GM19193 (cell line): ENCODE data around the gene ANKIB1.

Source experiments
- POLR2A ChIP-seq: IDR thresholded peaks from 4 replicates; pipeline ENCODE4 v1.6.1; 2011; ENCODE audit not compliant: insufficient read depth, insufficient read length; ENCODE audit errors: extremely low read depth

Gene ANKIB1

GRCh38 chr7:92402920-92403759 is 157.4 kb downstream of the ANKIB1 start:
- TF ChIP-seq POLR2A, result no peak

GRCh38 chr7:92403760-92404074 is 157.9 kb downstream of the ANKIB1 start:
- no peak for TF ChIP-seq POLR2A

GRCh38 chr7:92404170-92404614 is 158.4 kb downstream of the ANKIB1 start:
- no peak for TF ChIP-seq POLR2A

GRCh38 chr7:92409357-92409756 is 163.6 kb downstream of the ANKIB1 start:
- TF ChIP-seq POLR2A, result no peak

- no peak for TF ChIP-seq POLR2A
These were observed 167.0 kb downstream of the ANKIB1 start for GRCh38 chr7:92412745-92413144.

GRCh38 chr7:92413550-92413949 is 167.8 kb downstream of the ANKIB1 start:
- no peak for TF ChIP-seq POLR2A

- no peak for TF ChIP-seq POLR2A
These were observed 169.5 kb downstream of the ANKIB1 start for GRCh38 chr7:92415225-92415624.

GRCh38 chr7:92417913-92418312 is 172.1 kb downstream of the ANKIB1 start:
- TF ChIP-seq POLR2A, result no peak

GRCh38 chr7:92421676-92422435 is 176.1 kb downstream of the ANKIB1 start:
- no peak for TF ChIP-seq POLR2A

- no peak for TF ChIP-seq POLR2A
These were observed 177.2 kb downstream of the ANKIB1 start for GRCh38 chr7:92422926-92423325.

GRCh38 chr7:92423710-92424131 is 177.9 kb downstream of the ANKIB1 start:
- TF ChIP-seq POLR2A, result no peak

GRCh38 chr7:92425311-92425947 is 179.7 kb downstream of the ANKIB1 start:
- no peak for TF ChIP-seq POLR2A

GRCh38 chr7:92427193-92427592 is 181.4 kb downstream of the ANKIB1 start:
- no peak for TF ChIP-seq POLR2A

GRCh38 chr7:92432299-92432946 is 186.6 kb downstream of the ANKIB1 start:
- no peak for TF ChIP-seq POLR2A

- TF ChIP-seq POLR2A, result no peak
These were observed 187.2 kb downstream of the ANKIB1 start for GRCh38 chr7:92433019-92433418.
